Activated CD4-positive, alpha-beta T cell treated with anti-CD3 and anti-CD28 coated beads for 48 hours (primary cell): ENCODE measurements around the gene VSTM4.

Experiments
- DNase-seq: peaks from one replicate; pipeline ENCODE4 v3.0.0-alpha.2; 2020

VSTM4 gene

GRCh38 chr10:49068209-49068608 lies 47.1 kb downstream of the VSTM4 start:
- no peak for DNase-seq

- no peak for DNase-seq
These were observed 48.2 kb downstream of the VSTM4 start for GRCh38 chr10:49066944-49067730.

GRCh38 chr10:49062229-49062628 lies 53.1 kb downstream of the VSTM4 start:
- no peak for DNase-seq

GRCh38 chr10:49061667-49062066 lies 53.7 kb downstream of the VSTM4 start:
- DNase-seq = no peak

GRCh38 chr10:49058463-49059255 lies 56.7 kb downstream of the VSTM4 start:
- DNase-seq = no peak

GRCh38 chr10:49057231-49057880 lies 58.0 kb downstream of the VSTM4 start:
- no peak for DNase-seq

GRCh38 chr10:49056356-49056755 lies 59.0 kb downstream of the VSTM4 start:
- DNase-seq = no peak

GRCh38 chr10:49055221-49055849 lies 60.0 kb downstream of the VSTM4 start:
- no peak for DNase-seq

- DNase-seq = no peak
These were observed 60.6 kb downstream of the VSTM4 start for GRCh38 chr10:49054753-49055152.

GRCh38 chr10:49053998-49054692 lies 61.2 kb downstream of the VSTM4 start:
- no peak for DNase-seq

GRCh38 chr10:49053053-49053997 lies 62.0 kb downstream of the VSTM4 start:
- DNase-seq = no peak

GRCh38 chr10:49052069-49052468 lies 63.3 kb downstream of the VSTM4 start:
- DNase-seq = no peak

GRCh38 chr10:49050906-49051305 lies 64.4 kb downstream of the VSTM4 start:
- no peak for DNase-seq

GRCh38 chr10:49050366-49050765 lies 65.0 kb downstream of the VSTM4 start:
- DNase-seq = no peak

GRCh38 chr10:49049660-49050059 lies 65.7 kb downstream of the VSTM4 start:
- no peak for DNase-seq

GRCh38 chr10:49047128-49047639 lies 68.1 kb downstream of the VSTM4 start:
- no peak for DNase-seq

GRCh38 chr10:49044293-49045193 lies 70.8 kb downstream of the VSTM4 start:
- DNase-seq = no peak

- no peak for DNase-seq
These were observed 74.7 kb downstream of the VSTM4 start for GRCh38 chr10:49040601-49041000.

- DNase-seq = no peak
These were observed 75.9 kb downstream of the VSTM4 start for GRCh38 chr10:49039409-49039808.

- DNase-seq = no peak
These were observed 76.6 kb downstream of the VSTM4 start for GRCh38 chr10:49038711-49039110.
